ENCODE results near the gene KRT6C. TPM values are rescaled to one million over a fixed set of nuclear protein-coding genes. Genes with fewer than 3 reads are reported as not detected.

Gene KRT6C
- total RNA-seq, 1 donor from 2014 or later = not detected

- no peak for DNase-seq
- H3K9me3 ChIP-seq = no peaks in the 10 kb centered on the region
- no peak overlapping the region for H3K27ac ChIP-seq
- intact Hi-C loops (cut with DNase I) = no loop called here
- H3K27me3 ChIP-seq (ENCODE audit: low read depth) = no peaks in the 10 kb centered on the region
- H3K4me3 ChIP-seq = no peak overlapping the region
- TF ChIP-seq CTCF (IDR thresholded peaks at IDR 0.05) = no peak
- H3K4me1 ChIP-seq = no peaks in the 10 kb centered on the region
- H3K36me3 ChIP-seq = no peaks in the 10 kb centered on the region
- no peak for ATAC-seq
Observed at GRCh38 chr12:52519387-52519703, 45.7 kb upstream of the KRT6C start.

GRCh38 chr12:52518574-52519386, 45.2 kb upstream of the KRT6C start:
- intact Hi-C loops (cut with DNase I) = no loop called here
- no peaks in the 10 kb centered on the region for H3K9me3 ChIP-seq
- peaks cover 4% of the 10 kb centered on the region for H3K27me3 ChIP-seq (ENCODE audit: low read depth)
- no peaks in the 10 kb centered on the region for H3K36me3 ChIP-seq
- no peaks in the 10 kb centered on the region for H3K4me1 ChIP-seq
- no peak for ATAC-seq
- no peak overlapping the region for H3K4me3 ChIP-seq
- TF ChIP-seq CTCF (IDR thresholded peaks at IDR 0.05) = no peak
- no peak for DNase-seq
- no peak overlapping the region for H3K27ac ChIP-seq

- Histone ChIP-seq H3K4me1 (no peaks in the 10 kb centered on the region), H3K27me3 (ENCODE audit: low read depth) (peaks cover 6% of the 10 kb centered on the region), H3K27ac (no peak overlapping the region), H3K36me3 (no peaks in the 10 kb centered on the region), H3K9me3 (no peaks in the 10 kb centered on the region), H3K4me3 (no peak overlapping the region)
- intact Hi-C loops (cut with DNase I) = no loop called here
- ATAC-seq = no peak
- DNase-seq = no peak
- TF ChIP-seq CTCF (IDR thresholded peaks at IDR 0.05) = no peak
Observed at GRCh38 chr12:52517888-52518287, 44.3 kb upstream of the KRT6C start.

- Histone ChIP-seq H3K4me1 (no peaks in the 10 kb centered on the region), H3K36me3 (no peaks in the 10 kb centered on the region), H3K27me3 (ENCODE audit: low read depth) (peaks cover 13% of the 10 kb centered on the region), H3K4me3 (no peak overlapping the region), H3K27ac (no peak overlapping the region), H3K9me3 (no peaks in the 10 kb centered on the region)
- intact Hi-C loops (cut with DNase I) = no loop called here
- DNase-seq = no peak
- ATAC-seq = no peak
- TF ChIP-seq CTCF (IDR thresholded peaks at IDR 0.05) = no peak
Observed at GRCh38 chr12:52517005-52517835, 43.6 kb upstream of the KRT6C start.

GRCh38 chr12:52515927-52516831, 42.6 kb upstream of the KRT6C start:
- no peaks in the 10 kb centered on the region for H3K36me3 ChIP-seq
- no peak for DNase-seq
- no peak overlapping the region for H3K27ac ChIP-seq
- intact Hi-C loops (cut with DNase I) = no loop called here
- H3K4me1 ChIP-seq = no peaks in the 10 kb centered on the region
- peaks cover 14% of the 10 kb centered on the region for H3K27me3 ChIP-seq (ENCODE audit: low read depth)
- H3K9me3 ChIP-seq = no peaks in the 10 kb centered on the region
- ATAC-seq = no peak
- no peak overlapping the region for H3K4me3 ChIP-seq
- no peak for TF ChIP-seq CTCF (IDR thresholded peaks at IDR 0.05)

All from lower lobe of right lung (tissue), 2 donors.